HG03439 (cell line): ENCODE data around the gene KCNQ5.
"Not testable (repeated sequence)": the region's sequence is repeated elsewhere in the genome, so short reads cannot be mapped to it uniquely, and the experiment has no call there.

Experiments used
- ATAC-seq: cut with Tn5 transposase; IDR thresholded peaks from one replicate; pipeline ENCODE4 v1.9.1; 2021; ENCODE audit warnings: mild to moderate bottlenecking, moderate library complexity; ENCODE audit not compliant: unreplicated experiment

KCNQ5 gene

GRCh38 chr6:72946774-72947173, 324.9 kb downstream of the KCNQ5 start:
- ATAC-seq = no peak

- no peak for ATAC-seq
These were observed 325.7 kb downstream of the KCNQ5 start for GRCh38 chr6:72947534-72947933.

- no peak for ATAC-seq
These were observed 326.3 kb downstream of the KCNQ5 start for GRCh38 chr6:72948153-72948552.

GRCh38 chr6:72950114-72950860, 328.4 kb downstream of the KCNQ5 start:
- ATAC-seq = no peak

- ATAC-seq = no peak
These were observed 331.2 kb downstream of the KCNQ5 start for GRCh38 chr6:72952808-72953630.

- ATAC-seq = no peak
These were observed 332.1 kb downstream of the KCNQ5 start for GRCh38 chr6:72953971-72954381.

- ATAC-seq = no peak
These were observed 332.9 kb downstream of the KCNQ5 start for GRCh38 chr6:72954716-72955115.

GRCh38 chr6:72955666-72956065, 333.8 kb downstream of the KCNQ5 start:
- no peak for ATAC-seq

GRCh38 chr6:72956272-72956671, 334.4 kb downstream of the KCNQ5 start:
- no peak for ATAC-seq

- no peak for ATAC-seq
These were observed 338.0 kb downstream of the KCNQ5 start for GRCh38 chr6:72959821-72960220.

- no peak for ATAC-seq
These were observed 342.1 kb downstream of the KCNQ5 start for GRCh38 chr6:72963946-72964345.

GRCh38 chr6:72966628-72967280, 344.9 kb downstream of the KCNQ5 start:
- ATAC-seq = no peak

- no peak for ATAC-seq
These were observed 345.5 kb downstream of the KCNQ5 start for GRCh38 chr6:72967329-72967728.

GRCh38 chr6:72968704-72969103, 346.8 kb downstream of the KCNQ5 start:
- no peak for ATAC-seq

GRCh38 chr6:72969666-72970065, 347.8 kb downstream of the KCNQ5 start:
- no peak for ATAC-seq

- ATAC-seq = no peak
These were observed 350.7 kb downstream of the KCNQ5 start for GRCh38 chr6:72972579-72972978.

GRCh38 chr6:72974276-72974675, 352.4 kb downstream of the KCNQ5 start:
- no peak for ATAC-seq

GRCh38 chr6:72975352-72975752, 353.5 kb downstream of the KCNQ5 start:
- ATAC-seq = no peak

- ATAC-seq = no peak
These were observed 354.6 kb downstream of the KCNQ5 start for GRCh38 chr6:72976484-72976883.

- ATAC-seq = no peak
These were observed 355.2 kb downstream of the KCNQ5 start for GRCh38 chr6:72977114-72977513.

GRCh38 chr6:72978808-72979207, 356.9 kb downstream of the KCNQ5 start:
- ATAC-seq = not testable (repeated sequence)
